Lower leg skin (tissue), 3 donors: ENCODE measurements around the gene ZNF202.

Experiments used
- CTCF ChIP-seq, 3 donors: fragments of 450-650 bp; IDR thresholded peaks; one replicate each; pipeline ENCODE4 v1.5.1; 2016; ENCODE audit warnings: antibody characterized with exemption in 3 of 3, mild to moderate bottlenecking in 3 of 3, moderate library complexity in 2 of 3
- POLR2A ChIP-seq, 2 donors: fragments of 450-650 bp; IDR thresholded peaks; one replicate each; pipeline ENCODE4 v1.6.1; 2016 to 2017; ENCODE audit warnings: antibody characterized with exemption in 2 of 2, mild to moderate bottlenecking in 1 of 2, moderate library complexity in 1 of 2

GRCh38 chr11:123741159-123742030 is at the start of gene ZNF202:
- TF ChIP-seq CTCF (IDR thresholded peaks at IDR 0.05) (no peak), POLR2A (IDR thresholded peaks at IDR 0.05) (no peak)
